Measurements from ENCODE around the gene MYO5B.

GRCh38 chr18:50061876-50062517, 132.9 kb downstream of the MYO5B start:
- TF ChIP-seq CTCF (IDR thresholded peaks at IDR 0.05) (no peak), POLR2A (IDR thresholded peaks at IDR 0.05) (no peak)
